Activated naive CD4-positive, alpha-beta T cell treated with anti-CD3 and anti-CD28 coated beads, Interleukin-2, amount 10 ng/mL, durations not matched to agents 7 days and 5 days (primary cell): ENCODE data around the gene SDF4.
"Not testable (repeated sequence)": the region's sequence is repeated elsewhere in the genome, so short reads cannot be mapped to it uniquely, and the experiment has no call there.

Experiments used
- CTCF ChIA-PET: fragments of 350-600 bp; sonication (Branson Sonifier 250); formaldehyde crosslinking; loops from one replicate; lab custom pipeline; 2021; ENCODE audit warnings: antibody characterized with exemption; lab: Charles Lee
- DNase-seq: peaks from one replicate; pipeline ENCODE4 v3.0.0-alpha.2; 2020
- H3K27ac Mint-ChIP-seq: one replicate; pipeline ENCODE4 v1.8.0; 2021; ENCODE audit warnings: mild to moderate bottlenecking, moderate library complexity, mixed read lengths
- H3K27me3 Mint-ChIP-seq: one replicate; pipeline ENCODE4 v1.8.0; 2021; ENCODE audit warnings: mild to moderate bottlenecking, mixed read lengths
- H3K36me3 Mint-ChIP-seq: one replicate; pipeline ENCODE4 v1.8.0; 2021; ENCODE audit warnings: mixed read lengths
- H3K4me1 Mint-ChIP-seq: one replicate; pipeline ENCODE4 v1.8.0; 2021; ENCODE audit warnings: mixed read lengths
- H3K4me3 Mint-ChIP-seq: one replicate; pipeline ENCODE4 v1.8.0; 2021; ENCODE audit warnings: mild to moderate bottlenecking, moderate library complexity, mixed read lengths
- H3K9me3 Mint-ChIP-seq: one replicate; pipeline ENCODE4 v1.8.0; 2021; ENCODE audit warnings: mixed read lengths

Gene SDF4

GRCh38 chr1:1176063-1176761 is 55.6 kb downstream of the SDF4 start:
- H3K4me1 Mint-ChIP-seq = peaks cover 28% of the 10 kb centered on the region

GRCh38 chr1:1175221-1176062 is 56.4 kb downstream of the SDF4 start:
- Mint-ChIP-seq H3K4me3 (no peak overlapping the region), H3K27ac (peak overlapping the region; percentile 25), H3K27me3 (peaks cover 65% of the 10 kb centered on the region), H3K9me3 (no peaks in the 10 kb centered on the region), H3K4me1 (peaks cover 29% of the 10 kb centered on the region), H3K36me3 (no peaks in the 10 kb centered on the region)
- DNase-seq = peak; percentile 20
- CTCF ChIA-PET = no interaction called here

More at GRCh38 chr1:1176063-1176761, 55.6 kb downstream of the SDF4 start:
- DNase-seq = peak; percentile 18
- H3K9me3 Mint-ChIP-seq, CTCF ChIA-PET, H3K27ac Mint-ChIP-seq, H3K4me3 Mint-ChIP-seq, H3K36me3 Mint-ChIP-seq: not testable (repeated sequence)
- H3K27me3 Mint-ChIP-seq = peaks cover 60% of the 10 kb centered on the region

- Mint-ChIP-seq H3K4me1 (peaks cover 33% of the 10 kb centered on the region), H3K36me3 (no peaks in the 10 kb centered on the region), H3K9me3 (no peaks in the 10 kb centered on the region), H3K27me3 (peaks cover 73% of the 10 kb centered on the region), H3K4me3 (no peak within 1 kb of the TSS), H3K27ac (no peak within 1 kb of the TSS)
- CTCF ChIA-PET = interaction anchor here (1.1 kb wide), 1 partner anchor 51 kb away, joined by 3 read pairs; no protein-coding TSS in a partner anchor
- peak; percentile 78 for DNase-seq
Observed at GRCh38 chr1:1173793-1174415, 57.9 kb downstream of the SDF4 start, which contains the start of gene TTLL10. Gene TTLL10 (plus strand): TSS chr1:1173880. CDS start chr1:1179216, 5,336 bp downstream.

- Mint-ChIP-seq H3K27me3 (peaks cover 77% of the 10 kb centered on the region), H3K27ac (no peak overlapping the region), H3K36me3 (no peaks in the 10 kb centered on the region), H3K4me1 (peaks cover 33% of the 10 kb centered on the region), H3K4me3 (no peak overlapping the region), H3K9me3 (no peaks in the 10 kb centered on the region)
- no peak for DNase-seq
- CTCF ChIA-PET = interaction anchor here (1.1 kb wide), 1 partner anchor 51 kb away, joined by 3 read pairs; no protein-coding TSS in a partner anchor
Observed at GRCh38 chr1:1173061-1173792, 58.6 kb downstream of the SDF4 start.

- no peaks in the 10 kb centered on the region for H3K36me3 Mint-ChIP-seq
- H3K27ac Mint-ChIP-seq = peak overlapping the region; percentile 49
- peaks cover 73% of the 10 kb centered on the region for H3K27me3 Mint-ChIP-seq
- peak; percentile 39 for DNase-seq
- peaks cover 33% of the 10 kb centered on the region for H3K4me1 Mint-ChIP-seq
- H3K9me3 Mint-ChIP-seq = no peaks in the 10 kb centered on the region
- CTCF ChIA-PET = no interaction called here
- H3K4me3 Mint-ChIP-seq = no peak overlapping the region
Observed at GRCh38 chr1:1171546-1172340, 60.1 kb downstream of the SDF4 start.

- H3K4me3 Mint-ChIP-seq = no peak overlapping the region
- DNase-seq = peak; percentile 12
- CTCF ChIA-PET = no interaction called here
- no peaks in the 10 kb centered on the region for H3K9me3 Mint-ChIP-seq
- no peak overlapping the region for H3K27ac Mint-ChIP-seq
- H3K4me1 Mint-ChIP-seq = peaks cover 33% of the 10 kb centered on the region
- peaks cover 68% of the 10 kb centered on the region for H3K27me3 Mint-ChIP-seq
- H3K36me3 Mint-ChIP-seq = no peaks in the 10 kb centered on the region
Observed at GRCh38 chr1:1171161-1171545, 60.6 kb downstream of the SDF4 start.

GRCh38 chr1:1170215-1171091 is 61.3 kb downstream of the SDF4 start:
- peak; percentile 19 for DNase-seq
- CTCF ChIA-PET = no interaction called here
- Mint-ChIP-seq H3K4me1 (peaks cover 30% of the 10 kb centered on the region), H3K4me3 (no peak overlapping the region), H3K27me3 (peaks cover 66% of the 10 kb centered on the region), H3K9me3 (no peaks in the 10 kb centered on the region), H3K36me3 (no peaks in the 10 kb centered on the region), H3K27ac (no peak overlapping the region)

- CTCF ChIA-PET = no interaction called here
- H3K4me1 Mint-ChIP-seq = peaks cover 28% of the 10 kb centered on the region
Observed at GRCh38 chr1:1169429-1170214, 62.2 kb downstream of the SDF4 start.

GRCh38 chr1:1168451-1169411 is 63.1 kb downstream of the SDF4 start:
- peaks cover 22% of the 10 kb centered on the region for H3K4me1 Mint-ChIP-seq

More at GRCh38 chr1:1169429-1170214, 62.2 kb downstream of the SDF4 start:
- no peaks in the 10 kb centered on the region for H3K36me3 Mint-ChIP-seq
- H3K27ac Mint-ChIP-seq = no peak overlapping the region
- H3K4me3 Mint-ChIP-seq = no peak overlapping the region
- H3K27me3 Mint-ChIP-seq = peaks cover 64% of the 10 kb centered on the region
- peak; percentile 23 for DNase-seq
- H3K9me3 Mint-ChIP-seq = no peaks in the 10 kb centered on the region

GRCh38 chr1:1167841-1168450 is 63.9 kb downstream of the SDF4 start:
- H3K27ac Mint-ChIP-seq = no peak overlapping the region
- H3K9me3 Mint-ChIP-seq = no peaks in the 10 kb centered on the region
- H3K4me3 Mint-ChIP-seq = no peak overlapping the region
- CTCF ChIA-PET = interaction anchor here (1.8 kb wide), 1 partner anchor 46 kb away, joined by 4 read pairs; no protein-coding TSS in a partner anchor
- peak; percentile 18 for DNase-seq
- peaks cover 49% of the 10 kb centered on the region for H3K27me3 Mint-ChIP-seq
- H3K4me1 Mint-ChIP-seq = peaks cover 15% of the 10 kb centered on the region
- no peaks in the 10 kb centered on the region for H3K36me3 Mint-ChIP-seq

More at GRCh38 chr1:1168451-1169411, 63.1 kb downstream of the SDF4 start:
- no peaks in the 10 kb centered on the region for H3K9me3 Mint-ChIP-seq
- H3K36me3 Mint-ChIP-seq = no peaks in the 10 kb centered on the region
- no peak overlapping the region for H3K27ac Mint-ChIP-seq
- H3K4me3 Mint-ChIP-seq = no peak overlapping the region
- CTCF ChIA-PET = interaction anchor here (1.8 kb wide), 1 partner anchor 46 kb away, joined by 4 read pairs; no protein-coding TSS in a partner anchor
- peaks cover 56% of the 10 kb centered on the region for H3K27me3 Mint-ChIP-seq
- peak; percentile 19 for DNase-seq
